ENCODE results near the gene WNT11.

The WNT11 gene

DNA sequence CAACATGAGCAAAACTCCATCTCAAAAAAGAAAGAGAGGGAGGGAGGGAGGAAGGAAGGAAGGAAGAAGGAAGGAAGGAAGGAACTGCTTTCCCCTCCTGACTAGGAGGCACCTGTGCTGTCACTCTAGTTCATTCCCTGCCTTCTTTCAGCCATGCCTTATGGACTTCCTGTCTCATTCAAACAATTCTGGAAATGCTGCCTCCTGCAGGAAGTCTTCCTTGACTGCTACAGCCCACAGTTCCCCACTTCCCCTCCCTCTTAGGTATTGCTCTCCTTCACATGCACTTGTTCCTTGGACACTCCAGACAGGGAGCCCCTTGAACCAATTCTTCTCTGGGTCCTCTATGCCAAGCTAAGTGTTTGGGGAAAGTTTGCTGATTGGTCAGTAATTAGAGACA, 31.6 kb upstream of the WNT11 start:
- DNase-seq (ENCODE audit: low spot score), result no peak

DNA sequence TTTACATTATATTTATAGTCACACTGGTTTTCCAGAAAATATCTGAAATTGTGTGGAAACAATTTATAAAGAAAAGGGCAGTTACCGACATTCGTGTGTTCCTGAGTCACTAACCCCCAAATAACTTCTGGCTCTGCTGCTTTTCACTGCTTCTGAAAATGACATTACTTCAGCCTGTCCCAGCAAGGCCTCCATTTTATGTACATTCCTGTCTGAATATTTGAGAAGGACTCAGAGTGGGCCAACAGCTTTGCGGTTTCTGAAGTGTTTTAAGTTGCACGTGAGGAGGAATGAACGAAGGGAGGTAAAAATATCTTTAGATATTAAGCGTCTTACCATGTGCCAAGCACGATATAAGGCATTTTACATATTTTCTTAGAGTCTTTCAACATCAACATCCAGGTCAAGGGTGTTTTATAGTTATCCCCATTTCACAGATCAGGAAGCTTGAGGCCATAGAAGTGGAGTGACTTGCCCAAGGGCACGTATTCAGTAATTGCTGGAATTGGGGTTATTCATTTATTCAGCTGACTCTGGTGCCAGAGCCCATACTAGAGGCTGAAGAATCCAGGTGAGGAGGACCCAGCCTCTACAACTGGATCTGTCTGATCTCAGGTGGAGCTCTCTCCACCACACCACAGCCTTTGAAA, 30.8 kb upstream of the WNT11 start:
- no peak for DNase-seq (ENCODE audit: low spot score)

DNA sequence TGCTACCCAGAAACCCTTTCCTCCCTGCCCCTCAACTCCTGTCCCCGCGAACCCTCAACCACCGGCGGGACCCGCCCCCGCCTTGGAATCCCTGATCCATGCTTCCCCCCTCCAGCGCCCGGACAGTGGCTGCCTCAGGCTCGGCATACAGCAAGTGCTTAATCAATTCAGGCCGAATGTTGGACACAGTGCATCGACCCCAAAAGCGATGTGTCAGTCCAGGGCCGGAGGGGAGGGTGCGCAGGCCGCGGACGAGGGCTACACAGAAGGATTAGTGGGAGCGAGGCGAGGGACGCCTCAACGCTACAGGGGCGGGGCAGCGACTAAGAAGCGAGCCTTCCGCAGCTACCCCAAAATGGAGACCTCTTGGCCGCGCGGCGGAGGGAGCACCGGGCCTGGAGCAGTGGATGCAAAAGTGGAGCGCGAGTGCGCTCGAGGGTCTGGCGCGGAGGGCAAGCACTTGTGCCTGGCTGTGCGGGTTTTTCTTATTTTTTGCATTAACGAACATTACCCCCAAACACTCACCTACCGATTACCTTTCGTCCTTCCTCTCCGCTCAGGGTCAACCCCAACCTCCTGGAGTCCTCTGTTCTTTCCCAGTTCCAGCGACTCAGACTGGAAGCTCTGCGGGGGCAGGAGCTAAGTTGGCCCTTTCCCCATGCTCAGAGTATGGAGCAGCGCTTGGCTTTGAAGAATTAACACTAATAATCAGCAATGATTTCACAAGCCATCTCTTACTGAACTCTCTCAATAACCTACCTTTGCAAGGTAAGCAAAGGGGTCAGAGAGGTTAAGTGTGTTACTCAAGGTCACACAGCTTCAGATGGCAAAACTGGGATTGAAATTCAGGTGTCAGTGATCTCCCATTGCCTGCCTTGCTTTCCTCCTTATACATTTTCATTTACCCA, 30.0 kb upstream of the WNT11 start:
- peak; percentile 9 for DNase-seq (ENCODE audit: low spot score)

DNA sequence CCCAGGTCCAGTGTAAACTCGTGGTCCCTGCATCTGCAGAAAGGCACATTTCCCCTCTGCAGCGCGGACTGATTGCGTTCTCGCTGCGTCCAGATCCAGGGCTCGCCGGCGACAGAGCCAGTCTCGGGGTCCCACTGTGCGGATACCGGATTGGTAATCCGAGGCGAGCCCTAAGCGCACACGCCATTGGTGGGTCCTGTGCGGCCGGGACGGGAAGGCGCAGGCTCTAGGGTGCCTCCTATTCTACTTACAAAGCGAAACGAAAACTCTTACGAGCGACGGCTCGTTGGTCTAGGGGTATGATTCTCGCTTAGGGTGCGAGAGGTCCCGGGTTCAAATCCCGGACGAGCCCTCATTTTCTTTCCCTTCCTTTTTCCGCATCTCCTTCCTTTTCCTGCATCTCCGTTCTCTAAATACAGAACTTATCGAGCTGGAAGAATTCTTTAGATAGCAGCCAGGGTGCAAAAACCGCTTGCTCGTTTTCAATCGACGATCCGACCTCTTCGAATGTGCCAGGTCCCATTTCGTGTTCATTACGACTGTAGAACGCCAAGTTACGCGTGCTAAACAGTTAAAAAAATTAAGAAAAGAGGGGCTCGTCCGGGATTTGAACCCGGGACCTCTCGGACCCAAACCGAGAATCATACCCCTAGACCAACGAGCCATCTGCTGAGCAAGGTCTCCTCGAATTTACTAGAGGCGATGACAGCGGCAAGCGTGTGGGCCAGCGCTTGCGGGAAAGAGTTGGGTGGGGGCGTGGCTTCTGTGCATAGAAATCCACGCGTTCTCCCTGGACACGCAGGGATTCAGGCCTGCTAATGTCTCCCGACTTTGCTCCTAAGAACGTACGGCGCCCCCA, 29.2 kb upstream of the WNT11 start:
- peak; percentile 92 for DNase-seq (ENCODE audit: low spot score)

DNA sequence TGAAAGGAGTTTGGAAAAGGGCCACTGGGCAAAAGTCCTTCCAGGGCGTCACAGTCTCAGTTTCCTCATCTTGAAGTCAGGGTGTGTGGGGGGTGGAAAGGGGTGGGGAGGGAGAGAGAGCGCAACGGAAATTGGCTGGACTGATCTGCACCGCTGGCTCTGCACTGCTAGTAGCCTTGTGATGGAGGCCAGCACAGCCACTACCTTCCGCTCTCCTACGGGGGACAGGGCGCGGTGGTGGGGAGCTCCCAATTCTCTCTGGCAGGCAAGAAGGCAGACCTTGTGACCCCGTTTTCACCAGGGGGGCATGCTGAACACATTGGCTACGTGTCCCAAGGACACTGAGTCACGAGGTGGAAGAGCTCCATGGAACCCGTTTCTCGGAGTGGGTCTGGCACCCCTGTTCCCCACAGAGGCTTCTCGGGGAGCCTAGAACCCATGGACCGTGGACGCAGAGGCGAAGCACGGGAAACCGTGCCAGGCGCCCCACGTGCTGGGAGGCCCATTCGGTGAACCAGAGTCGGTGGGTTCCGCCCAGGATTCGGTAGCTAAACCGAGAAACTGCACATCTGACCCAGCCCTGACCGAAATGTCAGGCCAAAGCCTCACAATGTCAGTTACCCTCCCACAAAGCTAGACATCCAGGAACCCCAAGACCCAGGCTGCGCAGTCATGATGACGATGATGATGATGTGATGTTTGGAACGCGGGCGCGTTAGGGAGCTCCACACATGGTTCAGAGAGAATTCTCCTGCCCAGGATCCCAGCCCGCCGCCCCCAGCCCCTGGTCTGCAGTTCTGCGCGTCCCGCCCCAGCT, 28.3 kb upstream of the WNT11 start:
- peak; percentile 23 for DNase-seq (ENCODE audit: low spot score)

DNA sequence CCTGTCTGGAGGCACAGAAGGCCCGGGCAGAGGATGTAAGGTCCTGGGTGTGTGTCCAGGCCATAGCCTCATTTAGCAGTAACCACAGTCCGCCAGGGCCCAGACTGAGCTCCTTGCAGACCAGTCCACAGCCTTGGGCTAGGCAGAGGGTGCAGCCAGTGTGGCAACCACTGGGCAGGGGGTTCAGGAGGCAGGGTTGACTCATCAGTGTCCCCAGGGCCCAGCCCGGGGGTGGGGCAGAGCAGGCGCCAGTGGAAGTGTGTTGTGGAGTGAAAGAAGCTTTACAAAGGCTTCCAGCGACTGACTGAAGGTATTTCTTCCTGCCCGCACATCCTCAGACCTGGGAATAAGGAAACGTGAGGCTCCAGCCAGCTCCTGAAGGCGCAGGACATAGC, 27.7 kb upstream of the WNT11 start:
- no peak for DNase-seq (ENCODE audit: low spot score)

DNA sequence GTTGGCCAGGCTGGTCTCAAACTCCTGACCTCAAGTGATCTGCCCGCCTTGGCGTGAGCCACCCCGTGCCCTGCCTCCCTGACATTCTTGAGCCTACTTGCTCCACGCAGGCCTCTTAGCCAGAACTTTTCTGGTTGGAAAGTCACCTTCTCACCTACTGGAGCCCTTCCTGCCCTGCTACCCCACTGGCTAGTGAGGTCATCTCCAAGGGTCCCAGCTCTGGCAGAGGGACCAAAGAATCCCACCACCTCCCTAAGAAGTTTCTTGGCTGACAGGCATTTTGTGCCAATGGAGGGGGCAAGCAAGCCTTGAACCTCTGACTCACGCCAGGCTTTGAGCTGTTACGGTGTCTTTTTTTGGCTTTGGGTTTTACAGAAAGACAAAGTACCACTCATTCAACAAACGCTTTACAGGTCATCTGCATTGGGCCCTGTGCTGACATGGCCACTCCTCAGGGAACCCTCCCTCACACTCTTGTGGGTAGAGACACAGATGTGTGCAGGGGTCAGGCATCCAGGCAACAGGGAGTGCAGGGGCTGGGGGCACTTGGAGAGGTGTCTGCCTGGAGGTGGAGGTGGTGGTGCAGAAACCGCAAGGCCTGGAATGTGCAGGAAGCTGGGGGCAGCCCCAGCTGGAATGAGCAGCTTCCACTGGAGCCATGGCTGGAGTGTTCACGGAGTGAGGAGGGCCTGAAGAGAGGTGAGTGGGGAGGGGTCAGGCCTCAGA, 27.1 kb upstream of the WNT11 start:
- no peak for DNase-seq (ENCODE audit: low spot score)

DNA sequence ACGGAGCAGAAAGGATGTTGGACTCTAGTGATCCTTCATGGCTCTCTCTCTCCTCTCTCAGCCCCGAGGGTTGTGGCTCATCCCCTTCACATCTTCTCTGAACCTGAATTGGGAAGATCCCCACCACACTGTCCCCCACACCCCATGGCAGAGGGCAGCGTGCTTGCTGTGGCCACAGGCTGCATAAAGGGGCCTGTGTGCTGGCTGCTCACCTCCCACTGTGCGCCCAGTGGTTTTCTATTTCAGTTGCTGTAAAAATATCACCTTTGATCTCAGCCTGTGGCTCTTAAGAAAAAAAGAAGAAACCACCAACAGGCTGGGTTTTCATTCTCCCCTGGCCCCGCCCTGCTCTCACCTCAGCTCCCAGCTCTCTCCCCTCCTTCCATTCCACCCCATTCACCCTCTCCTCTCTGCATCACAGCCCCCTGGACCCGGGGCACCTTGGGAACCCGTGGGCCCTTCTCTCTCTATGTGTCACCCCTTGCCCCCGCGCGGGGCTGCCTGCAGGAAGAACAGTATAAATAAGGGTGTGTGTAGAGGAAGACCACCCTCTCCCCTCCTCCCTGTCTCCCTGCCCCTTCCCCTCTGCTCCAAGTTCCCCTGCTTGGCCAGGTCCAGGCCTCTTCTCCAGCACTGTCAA, 25.8 kb upstream of the WNT11 start:
- peak; percentile 42 for DNase-seq (ENCODE audit: low spot score)

DNA sequence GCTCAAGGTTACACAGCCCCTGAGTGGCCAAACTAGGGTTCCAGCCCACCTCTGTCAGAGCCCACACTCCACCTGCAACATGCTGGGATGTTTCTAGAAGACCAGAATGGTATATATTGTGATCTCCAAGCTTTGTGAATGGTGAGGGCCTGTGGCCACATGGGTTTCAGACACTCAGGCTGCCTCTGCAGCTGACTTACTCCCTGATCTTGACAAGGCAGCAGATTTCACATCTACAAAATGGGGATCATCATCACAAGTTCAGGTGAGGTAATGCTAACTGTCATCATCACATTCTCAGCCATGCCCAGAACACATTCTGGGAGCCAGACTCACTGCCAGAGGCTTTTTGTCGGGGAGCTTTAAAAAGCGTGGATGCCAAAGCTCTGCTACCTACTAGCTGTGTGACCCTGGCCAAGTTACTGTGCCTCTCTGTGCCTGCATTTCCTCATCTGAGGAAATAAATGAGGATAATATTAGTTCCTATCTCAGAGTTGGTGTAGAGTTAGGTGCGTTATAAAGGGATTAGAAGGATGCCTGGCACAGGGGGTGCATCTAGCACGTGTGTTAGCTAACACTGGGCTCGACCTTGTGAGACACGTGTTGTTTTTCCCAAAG, 24.9 kb upstream of the WNT11 start:
- DNase-seq (ENCODE audit: low spot score), result no peak

DNA sequence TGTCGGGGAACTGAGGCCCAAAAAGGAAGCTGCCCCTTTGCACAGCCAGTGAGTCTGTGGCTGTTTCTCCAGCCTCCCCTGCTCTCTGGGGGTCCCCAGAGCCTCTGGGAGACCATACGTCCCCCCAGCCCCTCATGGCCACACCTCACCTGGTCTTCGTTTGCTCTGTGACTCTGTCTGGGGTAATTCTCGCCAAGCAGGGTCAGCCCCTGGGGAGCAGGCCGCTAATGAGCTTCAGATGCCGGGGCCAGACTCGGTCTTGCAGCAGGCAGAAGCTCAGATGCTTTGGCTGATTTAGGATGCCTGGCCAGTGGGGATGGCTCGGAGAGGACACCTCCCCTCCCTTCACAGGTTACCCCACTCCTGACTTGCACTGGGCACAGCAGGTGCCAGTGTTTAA, 24.1 kb upstream of the WNT11 start:
- no peak for DNase-seq (ENCODE audit: low spot score)

DNA sequence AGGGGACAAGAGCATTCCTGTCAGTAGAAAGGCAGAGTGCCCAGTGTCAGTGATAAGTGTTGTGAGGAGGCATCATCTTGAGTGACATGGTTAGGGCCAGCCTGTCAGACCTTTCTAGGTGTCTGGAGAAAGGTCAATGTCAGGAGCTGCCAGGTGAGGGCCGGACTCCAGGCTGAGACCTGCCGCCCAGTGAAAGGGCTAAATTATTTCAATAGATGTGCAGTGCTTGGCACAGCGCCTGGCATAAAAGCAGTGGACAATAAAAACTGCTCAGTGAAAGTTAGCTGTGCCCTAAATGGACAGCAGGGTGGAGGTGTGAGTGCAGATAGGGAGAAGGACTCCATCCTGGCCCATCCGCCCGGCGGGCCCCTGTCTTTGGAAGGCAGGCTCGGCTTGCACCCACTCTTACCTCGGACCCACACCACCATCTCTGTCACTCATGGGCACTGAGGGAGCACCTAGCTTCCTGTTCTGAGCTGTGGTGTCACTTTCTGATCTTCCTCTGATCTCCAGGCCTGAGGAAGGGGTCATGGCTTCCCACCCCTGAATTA, 23.5 kb upstream of the WNT11 start:
- no peak for DNase-seq (ENCODE audit: low spot score)

DNA sequence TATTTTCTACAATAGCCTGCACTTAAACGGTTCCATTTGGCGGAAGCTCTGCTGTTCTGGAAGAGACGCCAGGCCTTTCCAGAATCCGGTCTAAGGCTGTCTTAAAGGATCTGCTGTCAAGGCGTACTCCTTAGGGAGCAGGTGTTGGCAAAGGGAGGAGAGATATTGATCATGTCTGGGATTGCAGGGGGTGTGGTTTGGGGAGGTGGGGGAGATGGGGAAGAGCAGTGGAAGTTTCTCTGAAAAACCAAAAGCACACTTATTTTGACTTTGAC, 22.5 kb upstream of the WNT11 start:
- DNase-seq (ENCODE audit: low spot score), result no peak

DNA sequence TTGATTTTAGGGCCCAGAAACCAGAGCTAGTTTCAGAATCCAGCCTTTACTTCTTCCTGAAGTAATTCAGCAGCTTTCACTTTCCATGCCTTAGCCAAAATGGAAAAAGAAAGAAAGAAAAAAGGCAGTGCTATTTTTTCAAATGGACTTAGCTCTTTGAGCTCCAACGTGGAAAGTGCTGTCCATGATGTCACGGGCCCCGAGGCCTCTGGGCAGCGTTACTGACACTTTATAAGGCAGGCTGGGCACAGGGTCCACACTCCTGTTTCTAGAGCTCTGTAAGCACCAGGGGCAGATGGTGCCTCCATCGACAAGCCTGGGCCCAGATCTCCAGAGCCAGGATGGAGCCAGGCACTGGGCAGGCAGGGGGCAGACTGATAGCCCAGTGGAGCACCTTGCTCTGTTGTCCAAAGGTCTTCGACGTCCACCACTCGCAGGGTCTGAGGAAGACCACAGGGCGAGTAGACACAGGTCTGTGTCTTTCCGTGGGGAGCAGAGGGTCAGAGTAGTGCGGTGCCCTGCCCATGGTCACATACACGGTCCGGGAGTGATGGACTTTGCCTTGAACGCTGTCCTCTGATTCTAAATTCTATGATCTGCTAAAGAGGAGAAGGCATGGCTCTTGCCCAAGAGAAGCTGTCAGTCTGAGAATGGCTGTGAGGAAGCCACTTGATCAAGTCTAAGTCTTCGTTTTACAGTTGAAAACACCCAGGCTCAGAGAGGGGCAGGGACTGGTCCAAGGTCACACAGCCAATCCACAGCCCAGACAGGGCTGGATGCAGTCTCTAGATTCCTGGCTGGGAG, 22.0 kb upstream of the WNT11 start:
- no peak for DNase-seq (ENCODE audit: low spot score)

DNA sequence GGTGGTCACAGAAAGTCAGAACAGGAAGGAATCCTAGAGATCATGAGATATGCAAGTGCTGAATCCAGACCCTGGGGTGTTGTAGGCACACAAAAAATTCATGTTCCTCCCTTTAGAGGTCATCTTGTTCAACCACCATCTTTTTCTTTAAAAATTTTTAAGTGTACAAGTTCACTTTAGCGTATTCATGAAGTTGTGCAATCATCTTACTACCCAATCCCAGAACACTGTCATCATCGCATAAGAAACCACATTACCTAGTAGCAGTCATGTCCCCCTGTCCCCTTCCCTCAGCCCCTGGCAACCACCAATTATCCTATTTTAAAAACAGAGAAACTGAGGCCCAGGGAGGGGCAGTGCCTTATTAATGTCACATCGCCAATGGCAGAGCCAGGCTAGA, 20.3 kb upstream of the WNT11 start:
- no peak for DNase-seq (ENCODE audit: low spot score)

DNA sequence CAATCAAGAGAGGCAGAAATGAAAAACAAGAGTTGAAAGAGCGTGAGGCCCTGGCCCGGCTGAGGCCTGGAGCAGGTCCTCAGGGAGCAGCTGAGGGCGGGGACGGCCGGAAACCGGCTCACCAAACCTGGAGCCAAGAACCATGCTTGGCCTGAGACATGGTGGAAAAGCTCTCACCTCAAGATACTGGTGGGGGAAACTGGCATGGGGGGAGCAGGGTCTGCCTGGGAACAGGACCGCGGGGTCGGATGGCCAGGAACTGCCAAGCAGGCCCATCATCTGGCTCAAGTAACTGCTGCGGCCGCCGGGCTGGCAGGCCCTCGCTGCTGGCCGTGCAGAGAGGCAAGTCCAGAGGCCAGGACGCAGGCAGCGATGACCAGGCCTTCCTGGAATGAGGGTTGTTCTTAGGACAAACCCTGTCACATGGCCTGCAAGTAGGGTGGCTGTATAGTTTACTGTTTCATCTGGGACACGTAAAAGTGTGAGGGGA, 18.9 kb upstream of the WNT11 start:
- DNase-seq (ENCODE audit: low spot score), result no peak

DNA sequence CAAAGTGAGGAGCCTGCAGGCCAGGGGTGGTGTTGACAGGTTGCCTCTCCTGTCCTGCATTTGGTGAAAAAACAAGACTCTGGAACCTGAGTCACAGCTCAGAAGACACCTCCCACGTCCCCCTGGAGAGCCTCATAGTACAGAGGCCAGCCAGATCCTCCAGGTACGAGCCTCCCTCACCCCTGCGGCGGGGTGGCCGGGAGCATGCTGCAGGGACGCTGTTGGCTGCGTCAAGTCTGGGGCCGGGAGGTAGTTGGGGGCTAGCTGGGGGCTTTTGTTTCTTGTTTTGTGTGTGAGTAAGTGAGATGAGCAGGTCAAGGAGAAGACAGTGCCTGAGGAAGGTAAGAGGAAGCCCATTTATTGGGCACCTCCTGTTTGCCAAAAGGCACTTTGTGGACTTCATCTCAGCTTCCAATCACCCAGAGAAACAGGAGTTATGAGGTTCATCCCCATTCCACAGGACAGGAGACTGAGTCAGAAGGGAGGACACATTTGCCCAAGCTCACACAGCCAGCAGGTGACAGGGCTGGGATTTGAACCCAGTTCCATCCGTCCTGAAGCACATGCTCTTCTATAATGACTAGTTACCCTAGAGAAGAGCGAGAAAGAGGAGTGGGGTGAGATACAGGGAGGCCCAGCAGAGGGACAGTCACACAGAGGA, 18.3 kb upstream of the WNT11 start:
- no peak for DNase-seq (ENCODE audit: low spot score)

DNA sequence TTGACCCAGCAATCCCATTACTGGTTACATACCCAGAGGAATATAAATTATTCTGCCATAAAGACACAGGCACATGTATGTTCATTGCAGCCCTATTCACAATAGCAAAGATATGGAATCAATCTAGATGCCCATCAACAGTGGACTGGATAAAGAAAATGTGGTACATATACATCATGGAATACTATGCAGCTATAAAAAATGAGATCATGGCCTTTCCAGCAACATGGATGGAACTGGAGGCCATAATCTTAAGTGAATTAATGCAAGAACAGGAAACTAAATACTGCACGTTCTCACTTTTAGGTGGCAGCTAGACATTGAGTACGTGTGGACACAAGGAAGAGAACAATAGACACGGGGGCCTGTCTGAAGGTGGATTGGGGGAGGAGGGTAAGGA, 15.1 kb upstream of the WNT11 start:
- no peak for DNase-seq (ENCODE audit: low spot score)

DNA sequence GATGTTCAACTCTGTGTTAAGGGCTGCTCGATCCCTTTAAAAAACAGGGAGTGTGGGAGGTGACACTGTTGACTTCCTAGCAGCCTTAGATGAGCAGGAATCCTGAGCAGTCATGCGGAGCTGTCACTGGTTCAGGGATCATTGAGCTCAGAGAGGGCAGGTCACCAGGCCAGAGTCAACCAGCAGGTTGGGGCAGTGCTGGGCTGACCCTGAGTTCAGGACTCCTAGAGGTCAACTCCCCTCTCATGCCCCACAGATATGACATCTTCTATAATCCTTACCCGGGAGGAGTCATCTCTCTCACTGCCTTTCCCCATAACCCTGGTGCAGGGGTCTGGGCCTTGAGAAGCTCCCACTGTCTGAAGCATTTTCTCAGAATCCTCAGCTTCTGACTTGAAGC, 12.9 kb upstream of the WNT11 start:
- DNase-seq (ENCODE audit: low spot score), result no peak
